K562 (cell line): ENCODE results near the gene ZDHHC3. TPM values are rescaled to one million over a fixed set of nuclear protein-coding genes. Genes with fewer than 3 reads are reported as not detected.

Experiments used
- ATAC-seq: fragments of 200-7000 bp; cut with Tn5 transposase; 3 replicates; pipeline ENCODE4 v1.9.1; 2020; ENCODE audit warnings: moderate library complexity
- BruUV-seq: library from RNA; stranded (reverse); fragments of 400-500 nt; replicated peaks from 2 replicates; lab custom pipeline; 2021; lab: Mats Ljungman, UMichigan
- CTCF ChIA-PET: fragments of 300-600 bp; formaldehyde crosslinking; extraction: SDS; loops from one replicate; lab custom pipeline; 2021; ENCODE audit warnings: low intra/inter-chr PET ratio; lab: Yijun Ruan, JAX
- POLR2A ChIA-PET: fragments of 300-600, 350-650 bp; sonication (Branson Sonifier 250); formaldehyde crosslinking; extraction: SDS; loops from one replicate; lab custom pipeline; 2021; ENCODE audit warnings: antibody characterized with exemption, inconsistent platforms; lab: Yijun Ruan, JAX
- DNase-seq, 4 experiments: peaks; one replicate each; pipeline versions ENCODE4 v3.0.0 to v3.0.0-alpha.2; 2011 to 2018; ENCODE audit warnings: low spot score in 3 of 4, mixed read lengths in 3 of 4; ENCODE audit errors: extremely low read depth in 1 of 4
- FAIRE-seq: peaks from 2 replicates; lab custom pipeline; 2011; peaks lifted over from hg19 to GRCh38; lab: Jason Lieb, UNC
- H2AFZ ChIP-seq: 2 replicates; pipeline ENCODE4 v1.6.0; 2011; ENCODE audit warnings: low read depth, low read length, control low read depth, inconsistent platforms
- H3K27ac ChIP-seq: fragments of 200-600 bp; 3 replicates; pipeline ENCODE4 v1.8.0; 2011; ENCODE audit warnings: low read depth, mild to moderate bottlenecking, control low read depth, inconsistent platforms, low read length, moderate library complexity, mixed read lengths; ENCODE audit errors: extremely low read depth
- H3K27me3 ChIP-seq, 2 experiments: fragments of 300-600 bp in 1 of 2; 2 replicates in 1 of 2; 3 replicates in 1 of 2; pipeline versions ENCODE4 v1.6.0 to v1.8.0; 2011; ENCODE audit warnings: inconsistent platforms in 2 of 2, low read length in 2 of 2, mild to moderate bottlenecking in 1 of 2, mixed read lengths in 1 of 2, moderate library complexity in 1 of 2; ENCODE audit not compliant: control insufficient read depth in 2 of 2, insufficient read depth in 2 of 2
- H3K36me3 ChIP-seq: fragments of 300-600 bp; 3 replicates; pipeline ENCODE4 v1.8.0; 2011; ENCODE audit warnings: mild to moderate bottlenecking, low read length, inconsistent platforms; ENCODE audit not compliant: control insufficient read depth, insufficient read depth
- H3K4me1 ChIP-seq, 2 experiments: fragments of 200-600 bp in 1 of 2; replicated peaks in 1 of 2; 2 replicates in 1 of 2; 3 replicates in 1 of 2; pipeline versions ENCODE4 v1.5.1 to v1.8.0; 2011; ENCODE audit warnings: inconsistent platforms in 2 of 2, low read length in 2 of 2, mild to moderate bottlenecking in 1 of 2, mixed read lengths in 1 of 2, moderate library complexity in 1 of 2; ENCODE audit not compliant: control insufficient read depth in 2 of 2, insufficient read depth in 2 of 2
- H3K4me2 ChIP-seq: 2 replicates; pipeline ENCODE4 v1.6.1; 2011; ENCODE audit warnings: low read length, control low read depth, inconsistent platforms, mixed read lengths; ENCODE audit not compliant: insufficient read depth
- H3K4me3 ChIP-seq: fragments of 200-600 bp; sonication (generic), shearing (Covaris generic); 2 replicates; pipeline ENCODE4 v1.5.1; 2016; ENCODE audit warnings: control low read depth, inconsistent platforms
- H3K79me2 ChIP-seq: fragments of 200-600 bp; 3 replicates; pipeline ENCODE4 v1.8.0; 2011; ENCODE audit warnings: low read length, inconsistent platforms; ENCODE audit not compliant: control insufficient read depth, insufficient read depth
- H3K9ac ChIP-seq, 2 experiments: 2 replicates each; pipeline versions ENCODE4 v1.6.0 to v1.6.1; 2011; ENCODE audit warnings: low read depth in 2 of 2, low read length in 2 of 2, control low read depth in 1 of 2, inconsistent platforms in 1 of 2, mild to moderate bottlenecking in 1 of 2, mixed read lengths in 1 of 2; ENCODE audit not compliant: insufficient read depth in 1 of 2
- H3K9me1 ChIP-seq: one replicate; pipeline ENCODE4 v1.6.0; 2011; ENCODE audit warnings: inconsistent platforms, mild to moderate bottlenecking, low read length, moderate library complexity; ENCODE audit not compliant: control insufficient read depth, insufficient read depth
- H3K9me3 ChIP-seq: replicated peaks from 2 replicates; pipeline ENCODE4 v1.5.1; 2011; ENCODE audit warnings: low read depth, low read length, inconsistent platforms; ENCODE audit not compliant: control insufficient read depth, insufficient read depth
- H4K20me1 ChIP-seq: replicated peaks from 2 replicates; pipeline ENCODE4 v1.6.1; 2011; ENCODE audit warnings: low read length, inconsistent platforms, mixed read lengths; ENCODE audit not compliant: control insufficient read depth, insufficient read depth
- NRF1 ChIP-seq, 2 experiments: fragments of 450-650 bp; IDR thresholded peaks in 1 of 2; conservative IDR thresholded peaks in 1 of 2; 2 replicates each; pipeline ENCODE4 v1.6.1; 2014; ENCODE audit warnings: mild to moderate bottlenecking in 2 of 2
- PRDM10 ChIP-seq: fragments of 450-650 bp; IDR thresholded peaks from 2 replicates; pipeline ENCODE4 v1.6.1; 2018; ENCODE audit not compliant: partially characterized antibody
- TSC22D4 ChIP-seq: fragments of 450-650 bp; IDR thresholded peaks from 2 replicates; pipeline ENCODE4 v1.6.1; 2016; ENCODE audit warnings: missing genetic modification characterization, missing biosample characterization, control low read depth
- WGBS: fragments of 100-300 bp; shearing (Covaris generic); methylation state at CpG from one replicate; pipeline ENCODE4 v1.1.6; 2016; ENCODE audit warnings: low coverage, mixed read lengths; ENCODE audit not compliant: insufficient coverage; ENCODE audit errors: missing lambda C conversion rate; 5-methylcytosine and 5-hydroxymethylcytosine counted together
- in situ Hi-C: fragments of 300-500 bp; cut with MboI; formaldehyde crosslinking; loops from 4 replicates; pipeline ENCODE4 v1.15.0; 2018; ENCODE audit warnings: inconsistent platforms, mixed read lengths
- intact Hi-C: fragments of 100-400 bp; cut with micrococcal nuclease; formaldehyde crosslinking; loops from 2 replicates; pipeline ENCODE4 v1.14.2; 2022
- polyA plus RNA-seq, 8 experiments: library from polyadenylated mRNA; depleted of rRNA in 4 of 8; stranded (reverse) in 5 of 8; unstranded in 3 of 8; fragments of >200 nt; fragmentation: Nextera tagmentation in 2 of 8; fragmentation: Illumina TruSeq in 1 of 8; extraction: Ambion mirVana in 2 of 8; extraction: Trizol in 1 of 8; gene quantifications; 2 replicates each; pipeline versions ENCODE4 v1.2.1 to v1.2.3, GENCODE V29; 2011 to 2014; ENCODE audit warnings: inconsistent platforms in 1 of 8, missing spikeins in 1 of 8
- total RNA-seq, 7 experiments: library from RNA; depleted of rRNA in 6 of 7; stranded (reverse); fragments of >200 nt in 6 of 7; fragmentation: Illumina TruSeq in 2 of 7; extraction: Trizol in 2 of 7; gene quantifications; 2 replicates each; pipeline versions ENCODE4 v1.2.1 to v1.2.3, GENCODE V29; 2011 to 2021; ENCODE audit warnings: low replicate concordance in 1 of 7

The ZDHHC3 gene
- total and polyA plus RNA-seq, 9 of the 15 experiments (the other 6 are each of a cell fraction or from before 2014, with no cell fraction given): 10.3 to 120 (median 67.2) TPM

DNA sequence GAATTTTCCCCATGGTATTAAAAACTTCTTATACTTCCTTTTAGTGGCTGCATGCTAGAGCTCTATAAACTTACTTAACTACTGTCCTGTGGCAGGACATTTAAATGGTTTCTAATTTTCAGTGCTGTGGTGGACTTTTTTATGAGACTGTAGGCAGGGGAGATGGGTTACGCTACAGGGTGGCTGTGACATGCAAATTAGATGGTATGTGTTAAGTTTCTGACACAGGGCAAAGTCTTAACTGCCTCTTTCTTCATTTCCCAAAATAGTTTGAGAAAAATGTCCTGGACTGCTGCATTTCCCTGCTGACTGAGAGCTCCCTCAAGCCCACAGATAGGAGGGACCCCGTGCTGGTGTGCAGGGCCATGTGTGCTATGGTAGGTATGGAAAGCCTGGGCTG lies 79.5 kb downstream of the ZDHHC3 start:
- POLR2A ChIA-PET: interaction anchor here (1.0 kb wide), 1 partner anchor 9 kb away, joined by 5 read pairs; no protein-coding TSS in a partner anchor
- Histone ChIP-seq H4K20me1 (no peaks in the 10 kb centered on the region), H3K4me1 (no peaks in the 10 kb centered on the region)
- intact Hi-C loops: no loop called here
- TF ChIP-seq PRDM10 (peak; percentile 10), TSC22D4 (tag) (no peak), NRF1 (conservative IDR thresholded peaks at IDR 0.05 in 1 of 2, IDR thresholded peaks at IDR 0.05 in 1 of 2) (no peak)
- TF ChIP-seq, all 486 proteins: peak for 1
- 9% methylated on average over 2 of the region's 2 CpGs for WGBS
- no peak for ATAC-seq
- in situ Hi-C loops: no loop called here
- Histone ChIP-seq H3K4me2 (no peak overlapping the region), H3K79me2 (no peaks in the 10 kb centered on the region), H3K27ac (no peak overlapping the region), H3K4me3 (no peak overlapping the region), H3K36me3 (no peaks in the 10 kb centered on the region), H3K9me3 (no peaks in the 10 kb centered on the region), H3K9ac (no peak overlapping the region), H2AFZ (no peak overlapping the region), H3K27me3 (peaks cover 38 to 62% of the 10 kb centered on the region in 2 experiments), H3K9me1 (no peaks in the 10 kb centered on the region)
- no TSS peak for BruUV-seq
- FAIRE-seq: no peak
- no peak for DNase-seq
- CTCF ChIA-PET: no interaction called here
